A549 (cell line): Measurements from ENCODE around the gene MAN2A2. TPM values are rescaled to one million over a fixed set of nuclear protein-coding genes. Genes with fewer than 3 reads are reported as not detected.

ENCODE experiments used
- ATAC-seq, 2 experiments: fragments of 200-7000 bp in 1 of 2; fragments of >200 bp in 1 of 2; cut with Nextera tagmentation in 1 of 2; cut with Tn5 transposase in 1 of 2; 3 replicates each; pipeline versions ENCODE4 v1.8.0 to v1.9.1; 2018 to 2020; ENCODE audit warnings: mild to moderate bottlenecking in 1 of 2, moderate library complexity in 1 of 2
- CTCF ChIA-PET: fragments of 300-600 bp; sonication (Branson Sonifier 250); formaldehyde crosslinking; extraction: SDS; loops from one replicate; lab custom pipeline; 2021; ENCODE audit warnings: antibody characterized with exemption, inconsistent platforms; lab: Yijun Ruan, JAX
- POLR2A ChIA-PET: fragments of 350-600 bp; formaldehyde crosslinking; extraction: SDS; loops from one replicate; lab custom pipeline; 2021; ENCODE audit warnings: antibody characterized with exemption, inconsistent platforms; lab: Yijun Ruan, JAX
- DNase-seq, 2 experiments: peaks; one replicate each; pipeline versions ENCODE4 v3.0.0 to v3.0.0-alpha.2; 2011 to 2016; ENCODE audit warnings: low read depth in 1 of 2, low spot score in 1 of 2
- FAIRE-seq: peaks from 2 replicates; lab custom pipeline; 2011; peaks lifted over from hg19 to GRCh38; lab: Jason Lieb, UNC
- H3K27ac ChIP-seq, 2 experiments: fragments of >200 bp; sonication (Bioruptor Twin); formaldehyde crosslinking; 3 replicates each; pipeline ENCODE4 v1.5.1; 2016 to 2017
- H3K4me1 ChIP-seq: fragments of >200 bp; sonication (Bioruptor Twin); formaldehyde crosslinking; 3 replicates; pipeline ENCODE4 v1.6.1; 2016
- H3K4me2 ChIP-seq: fragments of >200 bp; sonication (Bioruptor Twin); formaldehyde crosslinking; 3 replicates; pipeline ENCODE4 v1.6.1; 2016
- H3K4me3 ChIP-seq: fragments of >200 bp; sonication (Bioruptor Twin); formaldehyde crosslinking; 3 replicates; pipeline ENCODE4 v1.5.1; 2016
- H3K9me3 ChIP-seq: fragments of >200 bp; sonication (Bioruptor Twin); formaldehyde crosslinking; 3 replicates; pipeline ENCODE4 v1.6.1; 2016
- CBX8 ChIP-seq: fragments of 200-600 bp; sonication (generic); IDR thresholded peaks from 2 replicates; pipeline ENCODE4 v1.6.1; 2016
- CHD2 ChIP-seq: fragments of 150-350 bp; IDR thresholded peaks from 2 replicates; pipeline ENCODE4 v1.6.1; 2014; ENCODE audit warnings: low read length; ENCODE audit not compliant: partially characterized antibody
- CHD4 ChIP-seq: fragments of 200-600 bp; sonication (generic); IDR thresholded peaks from 2 replicates; pipeline ENCODE4 v1.6.1; 2016; ENCODE audit warnings: antibody characterized with exemption, mild to moderate bottlenecking, borderline replicate concordance
- HDAC2 ChIP-seq: fragments of 200-600 bp; sonication (generic); IDR thresholded peaks from 2 replicates; pipeline ENCODE4 v1.6.1; 2016
- HOXA7 ChIP-seq: fragments of 250-450 bp; sonication (Bioruptor Pico); IDR thresholded peaks from 2 replicates; pipeline ENCODE4 v1.5.0; 2020; ENCODE audit warnings: mild to moderate bottlenecking, moderate library complexity
- HOXB13 ChIP-seq: fragments of 250-450 bp; sonication (Bioruptor Pico); IDR thresholded peaks from 2 replicates; pipeline ENCODE4 v1.5.0; 2020; ENCODE audit warnings: low read depth, mild to moderate bottlenecking, moderate library complexity
- MAZ ChIP-seq: fragments of 150-350 bp; IDR thresholded peaks from 2 replicates; pipeline ENCODE4 v1.6.1; 2014; ENCODE audit warnings: antibody characterized with exemption, low read depth, low read length, borderline replicate concordance
- NFE2L2 ChIP-seq: fragments of 150-350 bp; conservative IDR thresholded peaks from 2 replicates; pipeline ENCODE4 v1.6.1; 2014; ENCODE audit warnings: low read length
- NPAS2 ChIP-seq: fragments of 250-450 bp; sonication (Bioruptor Pico); IDR thresholded peaks from 2 replicates; pipeline ENCODE4 v1.8.0; 2022; ENCODE audit warnings: mild to moderate bottlenecking, moderate library complexity, borderline replicate concordance
- PHF8 ChIP-seq: fragments of 200-600 bp; sonication (generic); IDR thresholded peaks from 2 replicates; pipeline ENCODE4 v1.6.1; 2016; ENCODE audit warnings: low read depth, mild to moderate bottlenecking, antibody characterized with exemption, moderate library complexity, borderline replicate concordance
- RARB ChIP-seq: fragments of 250-450 bp; sonication (Bioruptor Pico); IDR thresholded peaks from 2 replicates; pipeline ENCODE4 v1.8.0; 2021; ENCODE audit warnings: mild to moderate bottlenecking, moderate library complexity
- RFX5 ChIP-seq: fragments of 450-650 bp; IDR thresholded peaks from 2 replicates; pipeline ENCODE4 v1.7.1; 2014; ENCODE audit warnings: antibody characterized with exemption, mild to moderate bottlenecking, moderate library complexity
- SMC3 ChIP-seq: fragments of >200 bp; sonication (Bioruptor Twin); formaldehyde crosslinking; IDR thresholded peaks from 3 replicates; pipeline ENCODE4 v1.6.1; 2018; ENCODE audit warnings: inconsistent platforms
- TP53 ChIP-seq: fragments of 250-450 bp; sonication (Bioruptor Pico); IDR thresholded peaks from 2 replicates; pipeline ENCODE4 v1.5.0; 2021; ENCODE audit warnings: mild to moderate bottlenecking, moderate library complexity
- ZNF302 ChIP-seq: fragments of 250-450 bp; sonication (Bioruptor Pico); IDR thresholded peaks from 2 replicates; pipeline ENCODE4 v1.9.0; 2021; ENCODE audit warnings: inconsistent platforms, mild to moderate bottlenecking, moderate library complexity
- ZSCAN20 ChIP-seq: fragments of 250-450 bp; sonication (Bioruptor Pico); IDR thresholded peaks from 2 replicates; pipeline ENCODE4 v1.8.0; 2022; ENCODE audit warnings: mild to moderate bottlenecking, moderate library complexity
- WGBS: methylation state at CpG from one replicate; pipeline ENCODE4 v1.1.6; 2017; ENCODE audit errors: missing lambda C conversion rate; 5-methylcytosine and 5-hydroxymethylcytosine counted together
- polyA plus RNA-seq, 4 experiments: library from polyadenylated mRNA; depleted of rRNA in 3 of 4; stranded (reverse); fragments of >200 nt; fragmentation: RNase III in 1 of 4; extraction: RNeasy Plus Mini Kit Qiagen cat#74134 plus additional on column Dnase treatment in 1 of 4; gene quantifications; 2 replicates in 3 of 4; 3 replicates in 1 of 4; pipeline ENCODE4 v1.2.3, GENCODE V29; 2011 to 2017
- TF ChIP-seq, protein P1 (sequence below): fragments of 450-650 bp; IDR thresholded peaks from 2 replicates; pipeline ENCODE4 v1.6.1; 2014; ENCODE audit warnings: antibody characterized with exemption
- TF ChIP-seq, protein P2 (sequence below): fragments of 150-350 bp; IDR thresholded peaks from 2 replicates; pipeline ENCODE4 v1.6.1; 2014; ENCODE audit warnings: low read depth, mild to moderate bottlenecking, low read length
- TF ChIP-seq, protein P3 (sequence below): fragments of 200-600 bp; sonication (generic); IDR thresholded peaks from 2 replicates; pipeline ENCODE4 v1.6.1; 2016; ENCODE audit warnings: antibody characterized with exemption, mild to moderate bottlenecking, moderate library complexity
- TF ChIP-seq, protein P4 (sequence below): IDR thresholded peaks from 2 replicates; pipeline ENCODE4 v1.6.1; 2012
- TF ChIP-seq, protein P5 (sequence below): IDR thresholded peaks from 2 replicates; pipeline ENCODE4 v1.6.1; 2012; ENCODE audit warnings: low read depth, borderline replicate concordance

The MAN2A2 gene
- polyA plus RNA-seq, 2 of the 4 experiments (the other 2 are of a cell fraction): 22.0 to 32.6 TPM

DNA sequence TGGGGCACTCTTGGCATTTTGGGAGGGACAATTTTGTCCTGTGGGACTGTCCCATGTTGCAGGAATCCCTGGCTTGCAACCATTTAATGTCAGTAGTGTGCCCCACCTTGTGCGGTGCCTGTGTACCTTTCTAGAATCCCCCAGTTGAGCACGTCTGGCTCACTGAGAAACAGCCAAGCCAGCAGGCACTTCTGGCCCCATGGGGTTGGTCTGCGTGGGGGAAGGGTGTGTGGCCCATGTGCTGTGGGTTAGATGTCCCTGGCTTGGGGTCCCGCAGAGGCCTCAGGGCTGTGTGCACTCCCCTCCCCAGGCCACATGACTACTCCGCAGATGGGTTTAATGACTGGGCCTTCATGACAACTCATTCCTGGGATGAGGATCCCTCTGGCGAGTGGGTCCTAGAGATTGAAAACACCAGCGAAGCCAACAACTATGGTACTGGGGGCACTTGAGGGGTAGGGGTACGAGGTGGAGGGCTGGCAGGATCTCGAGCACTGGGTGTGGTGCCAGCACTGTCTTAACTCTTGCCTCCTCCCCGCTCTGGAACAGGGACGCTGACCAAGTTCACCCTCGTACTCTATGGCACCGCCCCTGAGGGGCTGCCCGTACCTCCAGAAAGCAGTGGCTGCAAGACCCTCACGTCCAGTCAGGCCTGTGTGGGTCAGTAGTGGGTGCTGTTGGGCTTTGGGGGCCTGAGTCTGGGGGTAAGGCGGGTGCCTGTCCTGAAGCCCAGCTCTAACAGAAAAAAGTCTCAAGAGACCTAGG is 22.5 kb upstream of the MAN2A2 start:
- 92% methylated on average over 16 of the region's 16 CpGs for WGBS
- H3K27ac ChIP-seq: no peak overlapping the region
- no peak overlapping the region for H3K4me3 ChIP-seq
- TF ChIP-seq NPAS2 (CRISPR knock-in tag): no peak
- FAIRE-seq: no peak
- no peak for DNase-seq
- H3K4me2 ChIP-seq: no peak overlapping the region
- POLR2A ChIA-PET: no interaction called here
- CTCF ChIA-PET: interaction anchor here (0.6 to 10.9 kb wide), 5 partner anchors 13 to 243 kb away, joined by 3 to 265 read pairs (median 3); no protein-coding TSS in a partner anchor
- no peaks in the 10 kb centered on the region for H3K9me3 ChIP-seq
- no peaks in the 10 kb centered on the region for H3K4me1 ChIP-seq
- ATAC-seq: no peak

DNA sequence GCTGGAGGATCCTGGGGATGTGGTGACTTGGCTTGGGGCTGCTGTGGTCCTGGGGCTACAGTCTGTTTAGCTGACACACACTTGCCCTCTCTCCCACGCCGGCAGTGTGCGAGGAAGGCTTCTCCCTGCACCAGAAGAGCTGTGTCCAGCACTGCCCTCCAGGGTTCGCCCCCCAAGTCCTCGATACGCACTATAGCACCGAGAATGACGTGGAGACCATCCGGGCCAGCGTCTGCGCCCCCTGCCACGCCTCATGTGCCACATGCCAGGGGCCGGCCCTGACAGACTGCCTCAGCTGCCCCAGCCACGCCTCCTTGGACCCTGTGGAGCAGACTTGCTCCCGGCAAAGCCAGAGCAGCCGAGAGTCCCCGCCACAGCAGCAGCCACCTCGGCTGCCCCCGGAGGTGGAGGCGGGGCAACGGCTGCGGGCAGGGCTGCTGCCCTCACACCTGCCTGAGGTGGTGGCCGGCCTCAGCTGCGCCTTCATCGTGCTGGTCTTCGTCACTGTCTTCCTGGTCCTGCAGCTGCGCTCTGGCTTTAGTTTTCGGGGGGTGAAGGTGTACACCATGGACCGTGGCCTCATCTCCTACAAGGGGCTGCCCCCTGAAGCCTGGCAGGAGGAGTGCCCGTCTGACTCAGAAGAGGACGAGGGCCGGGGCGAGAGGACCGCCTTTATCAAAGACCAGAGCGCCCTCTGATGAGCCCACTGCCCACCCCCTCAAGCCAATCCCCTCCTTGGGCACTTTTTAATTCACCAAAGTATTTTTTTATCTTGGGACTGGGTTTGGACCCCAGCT is 21.7 kb upstream of the MAN2A2 start:
- no peak overlapping the region for H3K4me2 ChIP-seq
- ChIA-PET CTCF (interaction anchor here (0.6 to 10.9 kb wide), 7 partner anchors 12 to 399 kb away, joined by 3 to 265 read pairs (median 3); no protein-coding TSS in a partner anchor), POLR2A (no interaction called here)
- H3K4me1 ChIP-seq: no peaks in the 10 kb centered on the region
- TF ChIP-seq ZSCAN20 (CRISPR knock-in tag) (no peak), RARB (no peak)
- TF ChIP-seq, protein P1, sequence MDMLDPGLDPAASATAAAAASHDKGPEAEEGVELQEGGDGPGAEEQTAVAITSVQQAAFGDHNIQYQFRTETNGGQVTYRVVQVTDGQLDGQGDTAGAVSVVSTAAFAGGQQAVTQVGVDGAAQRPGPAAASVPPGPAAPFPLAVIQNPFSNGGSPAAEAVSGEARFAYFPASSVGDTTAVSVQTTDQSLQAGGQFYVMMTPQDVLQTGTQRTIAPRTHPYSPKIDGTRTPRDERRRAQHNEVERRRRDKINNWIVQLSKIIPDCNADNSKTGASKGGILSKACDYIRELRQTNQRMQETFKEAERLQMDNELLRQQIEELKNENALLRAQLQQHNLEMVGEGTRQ: no peak
- no peaks in the 10 kb centered on the region for H3K9me3 ChIP-seq
- ATAC-seq (no peak), DNase-seq (no peak), FAIRE-seq (no peak)
- no peak overlapping the region for H3K27ac ChIP-seq
- H3K4me3 ChIP-seq: no peak overlapping the region
- 89% methylated on average over 34 of the region's 35 CpGs for whole genome bisulfite sequencing

DNA sequence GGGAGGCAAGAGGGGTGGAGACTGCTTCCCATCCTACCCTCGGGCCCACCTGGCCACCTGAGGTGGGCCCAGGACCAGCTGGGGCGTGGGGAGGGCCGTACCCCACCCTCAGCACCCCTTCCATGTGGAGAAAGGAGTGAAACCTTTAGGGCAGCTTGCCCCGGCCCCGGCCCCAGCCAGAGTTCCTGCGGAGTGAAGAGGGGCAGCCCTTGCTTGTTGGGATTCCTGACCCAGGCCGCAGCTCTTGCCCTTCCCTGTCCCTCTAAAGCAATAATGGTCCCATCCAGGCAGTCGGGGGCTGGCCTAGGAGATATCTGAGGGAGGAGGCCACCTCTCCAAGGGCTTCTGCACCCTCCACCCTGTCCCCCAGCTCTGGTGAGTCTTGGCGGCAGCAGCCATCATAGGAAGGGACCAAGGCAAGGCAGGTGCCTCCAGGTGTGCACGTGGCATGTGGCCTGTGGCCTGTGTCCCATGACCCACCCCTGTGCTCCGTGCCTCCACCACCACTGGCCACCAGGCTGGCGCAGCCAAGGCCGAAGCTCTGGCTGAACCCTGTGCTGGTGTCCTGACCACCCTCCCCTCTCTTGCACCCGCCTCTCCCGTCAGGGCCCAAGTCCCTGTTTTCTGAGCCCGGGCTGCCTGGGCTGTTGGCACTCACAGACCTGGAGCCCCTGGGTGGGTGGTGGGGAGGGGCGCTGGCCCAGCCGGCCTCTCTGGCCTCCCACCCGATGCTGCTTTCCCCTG is 21.0 kb upstream of the MAN2A2 start:
- TF ChIP-seq CHD4: no peak
- no peak for TF ChIP-seq CBX8
- TF ChIP-seq, protein P2, sequence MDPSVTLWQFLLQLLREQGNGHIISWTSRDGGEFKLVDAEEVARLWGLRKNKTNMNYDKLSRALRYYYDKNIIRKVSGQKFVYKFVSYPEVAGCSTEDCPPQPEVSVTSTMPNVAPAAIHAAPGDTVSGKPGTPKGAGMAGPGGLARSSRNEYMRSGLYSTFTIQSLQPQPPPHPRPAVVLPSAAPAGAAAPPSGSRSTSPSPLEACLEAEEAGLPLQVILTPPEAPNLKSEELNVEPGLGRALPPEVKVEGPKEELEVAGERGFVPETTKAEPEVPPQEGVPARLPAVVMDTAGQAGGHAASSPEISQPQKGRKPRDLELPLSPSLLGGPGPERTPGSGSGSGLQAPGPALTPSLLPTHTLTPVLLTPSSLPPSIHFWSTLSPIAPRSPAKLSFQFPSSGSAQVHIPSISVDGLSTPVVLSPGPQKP: no peak
- TF ChIP-seq HOXA7: no peak
- no peak for TF ChIP-seq PHF8
- TF ChIP-seq ZNF302 (CRISPR knock-in tag): no peak
- TF ChIP-seq, protein P3, sequence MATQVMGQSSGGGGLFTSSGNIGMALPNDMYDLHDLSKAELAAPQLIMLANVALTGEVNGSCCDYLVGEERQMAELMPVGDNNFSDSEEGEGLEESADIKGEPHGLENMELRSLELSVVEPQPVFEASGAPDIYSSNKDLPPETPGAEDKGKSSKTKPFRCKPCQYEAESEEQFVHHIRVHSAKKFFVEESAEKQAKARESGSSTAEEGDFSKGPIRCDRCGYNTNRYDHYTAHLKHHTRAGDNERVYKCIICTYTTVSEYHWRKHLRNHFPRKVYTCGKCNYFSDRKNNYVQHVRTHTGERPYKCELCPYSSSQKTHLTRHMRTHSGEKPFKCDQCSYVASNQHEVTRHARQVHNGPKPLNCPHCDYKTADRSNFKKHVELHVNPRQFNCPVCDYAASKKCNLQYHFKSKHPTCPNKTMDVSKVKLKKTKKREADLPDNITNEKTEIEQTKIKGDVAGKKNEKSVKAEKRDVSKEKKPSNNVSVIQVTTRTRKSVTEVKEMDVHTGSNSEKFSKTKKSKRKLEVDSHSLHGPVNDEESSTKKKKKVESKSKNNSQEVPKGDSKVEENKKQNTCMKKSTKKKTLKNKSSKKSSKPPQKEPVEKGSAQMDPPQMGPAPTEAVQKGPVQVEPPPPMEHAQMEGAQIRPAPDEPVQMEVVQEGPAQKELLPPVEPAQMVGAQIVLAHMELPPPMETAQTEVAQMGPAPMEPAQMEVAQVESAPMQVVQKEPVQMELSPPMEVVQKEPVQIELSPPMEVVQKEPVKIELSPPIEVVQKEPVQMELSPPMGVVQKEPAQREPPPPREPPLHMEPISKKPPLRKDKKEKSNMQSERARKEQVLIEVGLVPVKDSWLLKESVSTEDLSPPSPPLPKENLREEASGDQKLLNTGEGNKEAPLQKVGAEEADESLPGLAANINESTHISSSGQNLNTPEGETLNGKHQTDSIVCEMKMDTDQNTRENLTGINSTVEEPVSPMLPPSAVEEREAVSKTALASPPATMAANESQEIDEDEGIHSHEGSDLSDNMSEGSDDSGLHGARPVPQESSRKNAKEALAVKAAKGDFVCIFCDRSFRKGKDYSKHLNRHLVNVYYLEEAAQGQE: no peak
- TF ChIP-seq SMC3: no peak
- TF ChIP-seq, protein P4, sequence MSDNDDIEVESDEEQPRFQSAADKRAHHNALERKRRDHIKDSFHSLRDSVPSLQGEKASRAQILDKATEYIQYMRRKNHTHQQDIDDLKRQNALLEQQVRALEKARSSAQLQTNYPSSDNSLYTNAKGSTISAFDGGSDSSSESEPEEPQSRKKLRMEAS: no peak
- no peak for TF ChIP-seq NFE2L2
- TF ChIP-seq CHD2: no peak
- TF ChIP-seq MAZ: no peak
- no peak for TF ChIP-seq TP53 (CRISPR knock-in tag)
- no peak for TF ChIP-seq HDAC2
- TF ChIP-seq, protein P5, sequence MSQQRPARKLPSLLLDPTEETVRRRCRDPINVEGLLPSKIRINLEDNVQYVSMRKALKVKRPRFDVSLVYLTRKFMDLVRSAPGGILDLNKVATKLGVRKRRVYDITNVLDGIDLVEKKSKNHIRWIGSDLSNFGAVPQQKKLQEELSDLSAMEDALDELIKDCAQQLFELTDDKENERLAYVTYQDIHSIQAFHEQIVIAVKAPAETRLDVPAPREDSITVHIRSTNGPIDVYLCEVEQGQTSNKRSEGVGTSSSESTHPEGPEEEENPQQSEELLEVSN: no peak
- TF ChIP-seq HOXB13 (CRISPR knock-in tag): no peak
- no peak for TF ChIP-seq RFX5
- TF ChIP-seq, all 56 proteins: peak for 0
- WGBS: 87% methylated on average over 19 of the region's 19 CpGs
- H3K9me3 ChIP-seq: no peaks in the 10 kb centered on the region
- H3K4me3 ChIP-seq: no peak overlapping the region
- no peak for FAIRE-seq
- no peak for DNase-seq
- H3K4me2 ChIP-seq: no peak overlapping the region
- ChIA-PET POLR2A (no interaction called here), CTCF (interaction anchor here (0.6 to 10.9 kb wide), 8 partner anchors 13 to 976 kb away, joined by 3 to 265 read pairs (median 4); no protein-coding TSS in a partner anchor)
- no peaks in the 10 kb centered on the region for H3K4me1 ChIP-seq
- no peak overlapping the region for H3K27ac ChIP-seq
- no peak for ATAC-seq
